Measurements from ENCODE around the gene SCN5A. TPM values are rescaled to one million over a fixed set of nuclear protein-coding genes. Genes with fewer than 3 reads are reported as not detected.

Gene SCN5A
- total and polyA plus RNA-seq, 2 donors (not counting 1 experiment from before 2014, with no cell fraction given), result 0.20 to 0.37 TPM

DNA sequence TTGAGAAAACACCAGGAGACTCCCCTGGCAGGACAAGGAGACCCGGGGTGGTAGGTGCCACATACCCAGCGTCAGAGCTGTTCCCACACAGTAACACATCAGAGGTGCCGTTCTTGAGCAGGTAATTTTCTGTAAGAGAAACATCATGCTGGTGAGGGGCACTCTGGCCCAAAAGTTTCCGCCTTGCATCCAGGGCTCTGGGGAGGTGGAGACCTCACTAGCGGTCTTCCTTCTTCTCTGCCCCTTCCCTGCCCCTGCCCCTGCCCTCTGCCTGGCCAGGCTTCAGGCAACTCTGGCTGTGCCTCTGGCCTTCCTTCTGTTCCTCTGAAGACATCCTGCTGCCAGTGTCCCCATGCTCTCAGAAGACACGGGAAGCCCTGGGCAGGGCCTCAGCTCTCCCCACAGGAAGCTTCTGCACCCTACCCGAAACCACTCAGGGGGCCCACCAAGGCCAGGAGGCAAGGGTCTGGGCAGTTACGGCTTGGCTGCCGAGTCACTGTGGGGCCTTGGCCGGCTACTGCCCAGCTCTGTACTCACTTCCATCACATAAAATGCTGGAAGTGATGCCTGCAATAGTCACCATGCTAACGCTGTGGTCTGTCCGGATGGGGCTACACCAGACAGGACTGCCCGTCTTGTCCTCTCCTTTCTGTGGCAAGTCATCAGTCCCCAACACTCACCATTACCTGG lies 41.3 kb downstream of the SCN5A start:
- no peak for DNase-seq
- H3K27ac ChIP-seq (ENCODE audit: low read length in 2 of 2), result no peak overlapping the region
- H3K4me2 ChIP-seq (replicated peaks; ENCODE audit: low read depth, low read length, poor library complexity, severe bottlenecking), result no peak overlapping the region
- H3K9ac ChIP-seq (ENCODE audit: low read length), result no peak overlapping the region
- H2AFZ ChIP-seq (ENCODE audit: insufficient read depth, low read depth, low read length, poor library complexity, severe bottlenecking), result no peak overlapping the region
- TF ChIP-seq, protein P1, sequence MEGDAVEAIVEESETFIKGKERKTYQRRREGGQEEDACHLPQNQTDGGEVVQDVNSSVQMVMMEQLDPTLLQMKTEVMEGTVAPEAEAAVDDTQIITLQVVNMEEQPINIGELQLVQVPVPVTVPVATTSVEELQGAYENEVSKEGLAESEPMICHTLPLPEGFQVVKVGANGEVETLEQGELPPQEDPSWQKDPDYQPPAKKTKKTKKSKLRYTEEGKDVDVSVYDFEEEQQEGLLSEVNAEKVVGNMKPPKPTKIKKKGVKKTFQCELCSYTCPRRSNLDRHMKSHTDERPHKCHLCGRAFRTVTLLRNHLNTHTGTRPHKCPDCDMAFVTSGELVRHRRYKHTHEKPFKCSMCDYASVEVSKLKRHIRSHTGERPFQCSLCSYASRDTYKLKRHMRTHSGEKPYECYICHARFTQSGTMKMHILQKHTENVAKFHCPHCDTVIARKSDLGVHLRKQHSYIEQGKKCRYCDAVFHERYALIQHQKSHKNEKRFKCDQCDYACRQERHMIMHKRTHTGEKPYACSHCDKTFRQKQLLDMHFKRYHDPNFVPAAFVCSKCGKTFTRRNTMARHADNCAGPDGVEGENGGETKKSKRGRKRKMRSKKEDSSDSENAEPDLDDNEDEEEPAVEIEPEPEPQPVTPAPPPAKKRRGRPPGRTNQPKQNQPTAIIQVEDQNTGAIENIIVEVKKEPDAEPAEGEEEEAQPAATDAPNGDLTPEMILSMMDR (IDR thresholded peaks at IDR 0.05), result no peak
- H3K9me3 Mint-ChIP-seq (ENCODE audit: insufficient read depth), result no peaks in the 10 kb centered on the region
- no peaks in the 10 kb centered on the region for H3K4me1 Mint-ChIP-seq
- H3K4me3 Mint-ChIP-seq, result no peak overlapping the region
- no peaks in the 10 kb centered on the region for H3K79me2 ChIP-seq (ENCODE audit: control insufficient read depth, insufficient read depth, low read length)
- H3K27me3 ChIP-seq (replicated peaks in 1 of 4; ENCODE audit: control extremely low read depth in 1 of 4, control insufficient read depth in 3 of 4, insufficient read depth in 4 of 4, low read length in 3 of 4), result no peaks in the 10 kb centered on the region
- no peak overlapping the region for H3K27ac Mint-ChIP-seq
- H3K27me3 Mint-ChIP-seq, result no peaks in the 10 kb centered on the region
- ATAC-seq (ENCODE audit: low read depth), result no peak
- ChIA-PET CTCF (no interaction called here), POLR2A (no interaction called here)
- no peaks in the 10 kb centered on the region for H4K20me1 ChIP-seq (ENCODE audit: control insufficient read depth, insufficient read depth, low read length, poor library complexity, severe bottlenecking)
- H3K9me3 ChIP-seq (ENCODE audit: control extremely low read depth in 1 of 3, control insufficient read depth in 2 of 3, insufficient read depth in 1 of 3, low read length in 2 of 3), result peaks cover 0 to 3% (median 0%) of the 10 kb centered on the region in 3 donors
- intact Hi-C loops (cut with micrococcal nuclease), result no loop called here
- no peak overlapping the region for H3K4me3 ChIP-seq (ENCODE audit: control extremely low read depth in 1 of 5, extremely low read depth in 1 of 5, insufficient read depth in 1 of 5, low read depth in 2 of 5, low read length in 4 of 5)
- 85% methylated on average over 13 of the region's 13 CpGs for WGBS (ENCODE audit: insufficient coverage)
- H3K4me1 ChIP-seq (ENCODE audit: control insufficient read depth in 2 of 2, insufficient read depth in 2 of 2, low read length in 2 of 2), result no peaks in the 10 kb centered on the region
- H3K36me3 ChIP-seq (replicated peaks in 1 of 2; ENCODE audit: control extremely low read depth in 1 of 2, control insufficient read depth in 1 of 2, extremely low read depth in 1 of 2, insufficient read depth in 2 of 2, low read length in 1 of 2), result no peaks in the 10 kb centered on the region

DNA sequence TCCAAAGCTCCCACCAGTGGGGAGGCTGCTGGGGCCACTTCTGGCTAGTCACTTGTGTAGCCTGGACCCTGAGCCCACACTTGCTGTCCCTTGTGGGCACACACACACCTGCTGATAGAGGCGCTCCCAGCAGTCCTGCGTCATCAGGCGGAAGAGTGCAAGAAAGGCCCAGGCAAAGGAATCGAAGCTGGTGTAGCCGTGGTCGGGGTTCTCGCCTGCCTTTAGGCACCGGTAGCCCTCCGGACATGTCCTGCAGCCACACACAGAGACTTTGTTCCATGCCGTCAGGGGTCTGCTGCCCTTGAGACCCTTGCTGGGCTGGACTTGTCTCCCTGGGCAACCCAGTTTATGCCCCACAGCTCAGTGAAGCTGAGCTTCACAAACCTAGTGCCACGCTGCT lies 42.9 kb downstream of the SCN5A start:
- ChIA-PET CTCF (no interaction called here), POLR2A (no interaction called here)
- no peak for ATAC-seq (ENCODE audit: low read depth)
- Histone ChIP-seq H2AFZ (ENCODE audit: insufficient read depth, low read depth, low read length, poor library complexity, severe bottlenecking) (no peak overlapping the region), H3K9ac (ENCODE audit: low read length) (no peak overlapping the region), H3K4me1 (ENCODE audit: control insufficient read depth in 2 of 2, insufficient read depth in 2 of 2, low read length in 2 of 2) (no peaks in the 10 kb centered on the region), H3K27me3 (replicated peaks in 1 of 4; ENCODE audit: control extremely low read depth in 1 of 4, control insufficient read depth in 3 of 4, insufficient read depth in 4 of 4, low read length in 3 of 4) (no peaks in the 10 kb centered on the region), H4K20me1 (ENCODE audit: control insufficient read depth, insufficient read depth, low read length, poor library complexity, severe bottlenecking) (no peaks in the 10 kb centered on the region), H3K27ac (ENCODE audit: low read length in 2 of 2) (no peak overlapping the region), H3K4me2 (replicated peaks; ENCODE audit: low read depth, low read length, poor library complexity, severe bottlenecking) (no peak overlapping the region), H3K4me3 (ENCODE audit: control extremely low read depth in 1 of 5, extremely low read depth in 1 of 5, insufficient read depth in 1 of 5, low read depth in 2 of 5, low read length in 4 of 5) (no peak overlapping the region), H3K9me3 (ENCODE audit: control extremely low read depth in 1 of 3, control insufficient read depth in 2 of 3, insufficient read depth in 1 of 3, low read length in 2 of 3) (peaks cover 0 to 3% (median 0%) of the 10 kb centered on the region in 3 donors), H3K79me2 (ENCODE audit: control insufficient read depth, insufficient read depth, low read length) (no peaks in the 10 kb centered on the region), H3K36me3 (replicated peaks in 1 of 2; ENCODE audit: control extremely low read depth in 1 of 2, control insufficient read depth in 1 of 2, extremely low read depth in 1 of 2, insufficient read depth in 2 of 2, low read length in 1 of 2) (no peaks in the 10 kb centered on the region)
- Mint-ChIP-seq H3K27ac (no peak overlapping the region), H3K4me3 (no peak overlapping the region), H3K9me3 (ENCODE audit: insufficient read depth) (no peaks in the 10 kb centered on the region), H3K4me1 (no peaks in the 10 kb centered on the region), H3K27me3 (no peaks in the 10 kb centered on the region)
- TF ChIP-seq, protein P1 (IDR thresholded peaks at IDR 0.05), result no peak
- no peak for TF ChIP-seq EZH2 (IDR thresholded peaks at IDR 0.05; ENCODE audit: borderline replicate concordance, insufficient read depth, low read depth, low read length, poor library complexity, severe bottlenecking)
- WGBS (ENCODE audit: insufficient coverage), result 95% methylated on average over 11 of the region's 11 CpGs
- no peak for DNase-seq
- intact Hi-C loops (cut with micrococcal nuclease), result no loop called here
